ENCODE results near the gene PTX4.

Gene PTX4

GRCh38 chr16:1488619-1489018 is at the start of gene PTX4:
Gene PTX4, minus strand, starts transcription at chr16:1488944. Its CDS starts 35 bp downstream, at chr16:1488909.
- no peaks in the 10 kb centered on the region for H3K36me3 ChIP-seq (ENCODE audit: control insufficient read depth in 1 of 2, insufficient read depth in 2 of 2, low read length in 2 of 2)

GRCh38 chr16:1537763-1538289 is 49.1 kb upstream of the PTX4 start:
- Histone ChIP-seq H3K4me1 (ENCODE audit: control insufficient read depth in 1 of 2, insufficient read depth in 2 of 2, low read length in 2 of 2) (peaks cover 0 to 51% of the 10 kb centered on the region in 2 donors), H3K36me3 (ENCODE audit: control insufficient read depth in 1 of 2, insufficient read depth in 2 of 2, low read length in 2 of 2) (peaks cover 10 to 54% of the 10 kb centered on the region in 2 donors), H3K27ac (ENCODE audit: low read length) (no peak overlapping the region), H3K27me3 (ENCODE audit: low read depth, low read length) (no peaks in the 10 kb centered on the region), H3K4me3 (ENCODE audit: low read depth in 1 of 2, low read length in 2 of 2) (peak overlapping the region in 1 of 2 donors; percentile 73), H3K9me3 (ENCODE audit: control insufficient read depth in 1 of 2, low read length in 2 of 2) (no peaks in the 10 kb centered on the region)

More at GRCh38 chr16:1488619-1489018, at the start of gene PTX4:
- no peaks in the 10 kb centered on the region for H3K27me3 ChIP-seq (ENCODE audit: low read depth, low read length)
- peaks cover 6 to 7% of the 10 kb centered on the region in 2 donors for H3K4me1 ChIP-seq (ENCODE audit: control insufficient read depth in 1 of 2, insufficient read depth in 2 of 2, low read length in 2 of 2)
- no peaks in the 10 kb centered on the region for H3K9me3 ChIP-seq (ENCODE audit: control insufficient read depth in 1 of 2, low read length in 2 of 2)
- no peak within 1 kb of the TSS for H3K27ac ChIP-seq (ENCODE audit: low read length)
- H3K4me3 ChIP-seq (ENCODE audit: low read depth in 1 of 2, low read length in 2 of 2): no peak within 1 kb of the TSS

- H3K4me1 ChIP-seq (ENCODE audit: control insufficient read depth in 1 of 2, insufficient read depth in 2 of 2, low read length in 2 of 2): peaks cover 0 to 55% of the 10 kb centered on the region in 2 donors
- H3K9me3 ChIP-seq (ENCODE audit: control insufficient read depth in 1 of 2, low read length in 2 of 2): no peaks in the 10 kb centered on the region
- H3K36me3 ChIP-seq (ENCODE audit: control insufficient read depth in 1 of 2, insufficient read depth in 2 of 2, low read length in 2 of 2): peaks cover 10 to 48% of the 10 kb centered on the region in 2 donors
- no peak overlapping the region for H3K27ac ChIP-seq (ENCODE audit: low read length)
- no peaks in the 10 kb centered on the region for H3K27me3 ChIP-seq (ENCODE audit: low read depth, low read length)
- H3K4me3 ChIP-seq (ENCODE audit: low read depth in 1 of 2, low read length in 2 of 2): peak overlapping the region in 1 of 2 donors; percentile 73
These were observed 48.4 kb upstream of the PTX4 start for GRCh38 chr16:1537138-1537577.

- Histone ChIP-seq H3K9me3 (ENCODE audit: control insufficient read depth in 1 of 2, low read length in 2 of 2) (no peaks in the 10 kb centered on the region), H3K27me3 (ENCODE audit: low read depth, low read length) (no peaks in the 10 kb centered on the region), H3K27ac (ENCODE audit: low read length) (no peak overlapping the region), H3K36me3 (ENCODE audit: control insufficient read depth in 1 of 2, insufficient read depth in 2 of 2, low read length in 2 of 2) (peaks cover 10 to 43% of the 10 kb centered on the region in 2 donors), H3K4me1 (ENCODE audit: control insufficient read depth in 1 of 2, insufficient read depth in 2 of 2, low read length in 2 of 2) (peaks cover 0 to 56% of the 10 kb centered on the region in 2 donors), H3K4me3 (ENCODE audit: low read depth in 1 of 2, low read length in 2 of 2) (peak overlapping the region in 1 of 2 donors; percentile 73)
These were observed 47.9 kb upstream of the PTX4 start for GRCh38 chr16:1536601-1537000.

- Histone ChIP-seq H3K4me3 (ENCODE audit: low read depth in 1 of 2, low read length in 2 of 2) (peak overlapping the region; percentile 65 to 73), H3K9me3 (ENCODE audit: control insufficient read depth in 1 of 2, low read length in 2 of 2) (no peaks in the 10 kb centered on the region), H3K36me3 (ENCODE audit: control insufficient read depth in 1 of 2, insufficient read depth in 2 of 2, low read length in 2 of 2) (peaks cover 7 to 38% of the 10 kb centered on the region in 2 donors), H3K4me1 (ENCODE audit: control insufficient read depth in 1 of 2, insufficient read depth in 2 of 2, low read length in 2 of 2) (peaks cover 0 to 50% of the 10 kb centered on the region in 2 donors), H3K27me3 (ENCODE audit: low read depth, low read length) (no peaks in the 10 kb centered on the region), H3K27ac (ENCODE audit: low read length) (peak overlapping the region; percentile 53)
These were observed 46.9 kb upstream of the PTX4 start for GRCh38 chr16:1535391-1536291.

GRCh38 chr16:1534021-1535020 is 45.6 kb upstream of the PTX4 start:
- peaks cover 2 to 31% of the 10 kb centered on the region in 2 donors for H3K36me3 ChIP-seq (ENCODE audit: control insufficient read depth in 1 of 2, insufficient read depth in 2 of 2, low read length in 2 of 2)
- peak overlapping the region; percentile 65 to 73 for H3K4me3 ChIP-seq (ENCODE audit: low read depth in 1 of 2, low read length in 2 of 2)
- H3K9me3 ChIP-seq (ENCODE audit: control insufficient read depth in 1 of 2, low read length in 2 of 2): no peaks in the 10 kb centered on the region
- no peaks in the 10 kb centered on the region for H3K27me3 ChIP-seq (ENCODE audit: low read depth, low read length)
- H3K4me1 ChIP-seq (ENCODE audit: control insufficient read depth in 1 of 2, insufficient read depth in 2 of 2, low read length in 2 of 2): peaks cover 0 to 47% of the 10 kb centered on the region in 2 donors
- H3K27ac ChIP-seq (ENCODE audit: low read length): peak overlapping the region; percentile 53

GRCh38 chr16:1533443-1533951 is 44.8 kb upstream of the PTX4 start, which contains the start of gene TMEM204:
Gene TMEM204, plus strand, starts transcription at chr16:1533666. Its CDS starts 610 bp downstream, at chr16:1534276.
- Histone ChIP-seq H3K9me3 (ENCODE audit: control insufficient read depth in 1 of 2, low read length in 2 of 2) (no peaks in the 10 kb centered on the region), H3K27ac (ENCODE audit: low read length) (peak within 1 kb of the TSS; percentile 53), H3K4me3 (ENCODE audit: low read depth in 1 of 2, low read length in 2 of 2) (peak within 1 kb of the TSS; percentile 65 to 73), H3K36me3 (ENCODE audit: control insufficient read depth in 1 of 2, insufficient read depth in 2 of 2, low read length in 2 of 2) (peaks cover 0 to 23% of the 10 kb centered on the region in 2 donors), H3K4me1 (ENCODE audit: control insufficient read depth in 1 of 2, insufficient read depth in 2 of 2, low read length in 2 of 2) (peaks cover 0 to 39% of the 10 kb centered on the region in 2 donors), H3K27me3 (ENCODE audit: low read depth, low read length) (no peaks in the 10 kb centered on the region)

- Histone ChIP-seq H3K4me1 (ENCODE audit: control insufficient read depth in 1 of 2, insufficient read depth in 2 of 2, low read length in 2 of 2) (peaks cover 0 to 38% of the 10 kb centered on the region in 2 donors), H3K36me3 (ENCODE audit: control insufficient read depth in 1 of 2, insufficient read depth in 2 of 2, low read length in 2 of 2) (peaks cover 0 to 16% of the 10 kb centered on the region in 2 donors), H3K4me3 (ENCODE audit: low read depth in 1 of 2, low read length in 2 of 2) (peak overlapping the region in 1 of 2 donors; percentile 73), H3K27ac (ENCODE audit: low read length) (peak overlapping the region; percentile 53), H3K9me3 (ENCODE audit: control insufficient read depth in 1 of 2, low read length in 2 of 2) (no peaks in the 10 kb centered on the region), H3K27me3 (ENCODE audit: low read depth, low read length) (no peaks in the 10 kb centered on the region)
These were observed 44.0 kb upstream of the PTX4 start for GRCh38 chr16:1532771-1533170.

- Histone ChIP-seq H3K27me3 (ENCODE audit: low read depth, low read length) (no peaks in the 10 kb centered on the region), H3K9me3 (ENCODE audit: control insufficient read depth in 1 of 2, low read length in 2 of 2) (no peaks in the 10 kb centered on the region), H3K27ac (ENCODE audit: low read length) (peak overlapping the region; percentile 53), H3K4me1 (ENCODE audit: control insufficient read depth in 1 of 2, insufficient read depth in 2 of 2, low read length in 2 of 2) (peaks cover 0 to 41% of the 10 kb centered on the region in 2 donors), H3K36me3 (ENCODE audit: control insufficient read depth in 1 of 2, insufficient read depth in 2 of 2, low read length in 2 of 2) (peaks cover 0 to 11% of the 10 kb centered on the region in 2 donors), H3K4me3 (ENCODE audit: low read depth in 1 of 2, low read length in 2 of 2) (peak overlapping the region in 1 of 2 donors; percentile 73)
These were observed 43.5 kb upstream of the PTX4 start for GRCh38 chr16:1532081-1532760.

- Histone ChIP-seq H3K4me3 (ENCODE audit: low read depth in 1 of 2, low read length in 2 of 2) (peak overlapping the region in 1 of 2 donors; percentile 39), H3K36me3 (ENCODE audit: control insufficient read depth in 1 of 2, insufficient read depth in 2 of 2, low read length in 2 of 2) (peaks cover 0 to 5% of the 10 kb centered on the region in 2 donors), H3K4me1 (ENCODE audit: control insufficient read depth in 1 of 2, insufficient read depth in 2 of 2, low read length in 2 of 2) (peaks cover 0 to 42% of the 10 kb centered on the region in 2 donors), H3K27me3 (ENCODE audit: low read depth, low read length) (no peaks in the 10 kb centered on the region), H3K9me3 (ENCODE audit: control insufficient read depth in 1 of 2, low read length in 2 of 2) (no peaks in the 10 kb centered on the region), H3K27ac (ENCODE audit: low read length) (peak overlapping the region; percentile 53)
These were observed 42.8 kb upstream of the PTX4 start for GRCh38 chr16:1531638-1531910.
